A549 (cell line): ENCODE results near the gene PEPD. TPM values are rescaled to one million over a fixed set of nuclear protein-coding genes. Genes with fewer than 3 reads are reported as not detected.

Experiments used
- ATAC-seq, 2 experiments: fragments of 200-7000 bp in 1 of 2; fragments of >200 bp in 1 of 2; cut with Nextera tagmentation in 1 of 2; cut with Tn5 transposase in 1 of 2; 3 replicates each; pipeline versions ENCODE4 v1.8.0 to v1.9.1; 2018 to 2020; ENCODE audit warnings: mild to moderate bottlenecking in 1 of 2, moderate library complexity in 1 of 2
- CTCF ChIA-PET: fragments of 300-600 bp; sonication (Branson Sonifier 250); formaldehyde crosslinking; extraction: SDS; loops from one replicate; lab custom pipeline; 2021; ENCODE audit warnings: antibody characterized with exemption, inconsistent platforms; lab: Yijun Ruan, JAX
- POLR2A ChIA-PET: fragments of 350-600 bp; formaldehyde crosslinking; extraction: SDS; loops from one replicate; lab custom pipeline; 2021; ENCODE audit warnings: antibody characterized with exemption, inconsistent platforms; lab: Yijun Ruan, JAX
- DNase-seq, 2 experiments: peaks; one replicate each; pipeline versions ENCODE4 v3.0.0 to v3.0.0-alpha.2; 2011 to 2016; ENCODE audit warnings: low read depth in 1 of 2, low spot score in 1 of 2
- FAIRE-seq: peaks from 2 replicates; lab custom pipeline; 2011; peaks lifted over from hg19 to GRCh38; lab: Jason Lieb, UNC
- H3K27ac ChIP-seq, 2 experiments: fragments of >200 bp; sonication (Bioruptor Twin); formaldehyde crosslinking; 3 replicates each; pipeline ENCODE4 v1.5.1; 2016 to 2017
- H3K4me1 ChIP-seq: fragments of >200 bp; sonication (Bioruptor Twin); formaldehyde crosslinking; 3 replicates; pipeline ENCODE4 v1.6.1; 2016
- H3K4me2 ChIP-seq: fragments of >200 bp; sonication (Bioruptor Twin); formaldehyde crosslinking; 3 replicates; pipeline ENCODE4 v1.6.1; 2016
- H3K4me3 ChIP-seq: fragments of >200 bp; sonication (Bioruptor Twin); formaldehyde crosslinking; 3 replicates; pipeline ENCODE4 v1.5.1; 2016
- H3K9me3 ChIP-seq: fragments of >200 bp; sonication (Bioruptor Twin); formaldehyde crosslinking; 3 replicates; pipeline ENCODE4 v1.6.1; 2016
- BHLHE40 ChIP-seq: IDR thresholded peaks from 2 replicates; pipeline ENCODE4 v1.6.1; 2012; ENCODE audit warnings: low read depth, low read length, inconsistent platforms
- CTCF ChIP-seq: fragments of >200 bp; sonication (Bioruptor Twin); formaldehyde crosslinking; IDR thresholded peaks from 3 replicates; pipeline ENCODE4 v1.5.1; 2016
- ESRRA ChIP-seq: fragments of 150-350 bp; IDR thresholded peaks from 2 replicates; pipeline ENCODE4 v1.6.1; 2014; ENCODE audit warnings: mild to moderate bottlenecking, low read length, borderline replicate concordance
- HDAC2 ChIP-seq: fragments of 200-600 bp; sonication (generic); IDR thresholded peaks from 2 replicates; pipeline ENCODE4 v1.6.1; 2016
- HOXA7 ChIP-seq: fragments of 250-450 bp; sonication (Bioruptor Pico); IDR thresholded peaks from 2 replicates; pipeline ENCODE4 v1.5.0; 2020; ENCODE audit warnings: mild to moderate bottlenecking, moderate library complexity
- JUNB ChIP-seq: fragments of >200 bp; sonication (Bioruptor Twin); formaldehyde crosslinking; IDR thresholded peaks from 2 replicates; pipeline ENCODE4 v1.6.1; 2016
- KDM1A ChIP-seq: fragments of 200-600 bp; sonication (generic); IDR thresholded peaks from 2 replicates; pipeline ENCODE4 v1.6.1; 2016; ENCODE audit warnings: low read depth, mild to moderate bottlenecking
- MAFK ChIP-seq: fragments of 450-650 bp; IDR thresholded peaks from 2 replicates; pipeline ENCODE4 v1.6.1; 2014; ENCODE audit not compliant: partially characterized antibody
- MAZ ChIP-seq: fragments of 150-350 bp; IDR thresholded peaks from 2 replicates; pipeline ENCODE4 v1.6.1; 2014; ENCODE audit warnings: antibody characterized with exemption, low read depth, low read length, borderline replicate concordance
- NPAS2 ChIP-seq: fragments of 250-450 bp; sonication (Bioruptor Pico); IDR thresholded peaks from 2 replicates; pipeline ENCODE4 v1.8.0; 2022; ENCODE audit warnings: mild to moderate bottlenecking, moderate library complexity, borderline replicate concordance
- NR3C1 ChIP-seq: fragments of >200 bp; sonication (Bioruptor Twin); formaldehyde crosslinking; IDR thresholded peaks from 3 replicates; pipeline ENCODE4 v1.6.1; 2017
- RAD21 ChIP-seq, 2 experiments: fragments of >200 bp in 1 of 2; sonication (Bioruptor Twin) in 1 of 2; formaldehyde crosslinking in 1 of 2; IDR thresholded peaks in 1 of 2; conservative IDR thresholded peaks in 1 of 2; 2 replicates in 1 of 2; 3 replicates in 1 of 2; pipeline ENCODE4 v1.6.1; 2012 to 2018; ENCODE audit warnings: inconsistent platforms in 1 of 2
- RFX5 ChIP-seq: fragments of 450-650 bp; IDR thresholded peaks from 2 replicates; pipeline ENCODE4 v1.7.1; 2014; ENCODE audit warnings: antibody characterized with exemption, mild to moderate bottlenecking, moderate library complexity
- ZC3H11A ChIP-seq: fragments of 450-650 bp; IDR thresholded peaks from 2 replicates; pipeline ENCODE4 v1.6.1; 2014; ENCODE audit warnings: antibody characterized with exemption, mild to moderate bottlenecking
- ZNF302 ChIP-seq: fragments of 250-450 bp; sonication (Bioruptor Pico); IDR thresholded peaks from 2 replicates; pipeline ENCODE4 v1.9.0; 2021; ENCODE audit warnings: inconsistent platforms, mild to moderate bottlenecking, moderate library complexity
- WGBS: methylation state at CpG from one replicate; pipeline ENCODE4 v1.1.6; 2017; ENCODE audit errors: missing lambda C conversion rate; 5-methylcytosine and 5-hydroxymethylcytosine counted together
- polyA plus RNA-seq, 4 experiments: library from polyadenylated mRNA; depleted of rRNA in 3 of 4; stranded (reverse); fragments of >200 nt; fragmentation: RNase III in 1 of 4; extraction: RNeasy Plus Mini Kit Qiagen cat#74134 plus additional on column Dnase treatment in 1 of 4; gene quantifications; 2 replicates in 3 of 4; 3 replicates in 1 of 4; pipeline ENCODE4 v1.2.3, GENCODE V29; 2011 to 2017
- TF ChIP-seq, protein P1 (sequence below): IDR thresholded peaks from 2 replicates; pipeline ENCODE4 v1.6.1; 2012
- TF ChIP-seq, protein P2 (sequence below): fragments of >200 bp; sonication (Bioruptor Twin); formaldehyde crosslinking; IDR thresholded peaks from 3 replicates; pipeline ENCODE4 v1.6.1; 2016
- TF ChIP-seq, protein P3 (sequence below): fragments of 150-350 bp; IDR thresholded peaks from 2 replicates; pipeline ENCODE4 v1.6.1; 2014; ENCODE audit warnings: low read depth, mild to moderate bottlenecking, low read length

PEPD gene
- polyA plus RNA-seq, 2 of the 4 experiments (the other 2 are of a cell fraction) = 85.5 to 100 TPM

GRCh38 chr19:33477781-33478180, 43.8 kb downstream of the PEPD start:
- H3K27ac ChIP-seq = no peak overlapping the region
- ChIA-PET POLR2A (no interaction called here), CTCF (interaction anchor here (0.6 to 3.1 kb wide), 5 partner anchors 10 to 738 kb away, joined by 3 to 7 read pairs (median 4); no protein-coding TSS in a partner anchor)
- TF ChIP-seq MAFK (no peak), MAZ (no peak), RAD21 (conservative IDR thresholded peaks at IDR 0.05 in 1 of 2, IDR thresholded peaks at IDR 0.05 in 1 of 2) (no peak), ZC3H11A (no peak), RFX5 (no peak), KDM1A (no peak), CTCF (no peak), ESRRA (no peak), HOXA7 (no peak), BHLHE40 (no peak), ZNF302 (no peak), JUNB (no peak), NPAS2 (CRISPR knock-in tag) (no peak), NR3C1 (no peak), HDAC2 (no peak)
- TF ChIP-seq, protein P1, sequence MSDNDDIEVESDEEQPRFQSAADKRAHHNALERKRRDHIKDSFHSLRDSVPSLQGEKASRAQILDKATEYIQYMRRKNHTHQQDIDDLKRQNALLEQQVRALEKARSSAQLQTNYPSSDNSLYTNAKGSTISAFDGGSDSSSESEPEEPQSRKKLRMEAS = no peak
- TF ChIP-seq, protein P2, sequence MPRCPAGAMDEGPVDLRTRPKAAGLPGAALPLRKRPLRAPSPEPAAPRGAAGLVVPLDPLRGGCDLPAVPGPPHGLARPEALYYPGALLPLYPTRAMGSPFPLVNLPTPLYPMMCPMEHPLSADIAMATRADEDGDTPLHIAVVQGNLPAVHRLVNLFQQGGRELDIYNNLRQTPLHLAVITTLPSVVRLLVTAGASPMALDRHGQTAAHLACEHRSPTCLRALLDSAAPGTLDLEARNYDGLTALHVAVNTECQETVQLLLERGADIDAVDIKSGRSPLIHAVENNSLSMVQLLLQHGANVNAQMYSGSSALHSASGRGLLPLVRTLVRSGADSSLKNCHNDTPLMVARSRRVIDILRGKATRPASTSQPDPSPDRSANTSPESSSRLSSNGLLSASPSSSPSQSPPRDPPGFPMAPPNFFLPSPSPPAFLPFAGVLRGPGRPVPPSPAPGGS = no peak
- TF ChIP-seq, protein P3, sequence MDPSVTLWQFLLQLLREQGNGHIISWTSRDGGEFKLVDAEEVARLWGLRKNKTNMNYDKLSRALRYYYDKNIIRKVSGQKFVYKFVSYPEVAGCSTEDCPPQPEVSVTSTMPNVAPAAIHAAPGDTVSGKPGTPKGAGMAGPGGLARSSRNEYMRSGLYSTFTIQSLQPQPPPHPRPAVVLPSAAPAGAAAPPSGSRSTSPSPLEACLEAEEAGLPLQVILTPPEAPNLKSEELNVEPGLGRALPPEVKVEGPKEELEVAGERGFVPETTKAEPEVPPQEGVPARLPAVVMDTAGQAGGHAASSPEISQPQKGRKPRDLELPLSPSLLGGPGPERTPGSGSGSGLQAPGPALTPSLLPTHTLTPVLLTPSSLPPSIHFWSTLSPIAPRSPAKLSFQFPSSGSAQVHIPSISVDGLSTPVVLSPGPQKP = no peak
- 0 out of 3 replicates have a peak, but pooled peaks cover 5% of the 10 kb centered on the region for H3K9me3 ChIP-seq
- 81% methylated on average over 10 of the region's 10 CpGs for WGBS
- H3K4me3 ChIP-seq = no peak overlapping the region
- H3K4me2 ChIP-seq = no peak overlapping the region
- H3K4me1 ChIP-seq = 0 out of 3 replicates have a peak, but pooled peaks cover 5% of the 10 kb centered on the region
- FAIRE-seq (peak; percentile 92), ATAC-seq (no peak), DNase-seq (no peak)

GRCh38 chr19:33476151-33476707, 45.4 kb downstream of the PEPD start:
- Histone ChIP-seq H3K4me1 (0 out of 3 replicates have a peak, but pooled peaks cover 6% of the 10 kb centered on the region), H3K9me3 (0 out of 3 replicates have a peak, but pooled peaks cover 5% of the 10 kb centered on the region), H3K27ac (no peak overlapping the region), H3K4me2 (no peak overlapping the region), H3K4me3 (no peak overlapping the region)
- ChIA-PET CTCF (interaction anchor here (0.9 to 2.3 kb wide), 5 partner anchors 11 to 620 kb away, joined by 3 to 6 read pairs (median 3); no protein-coding TSS in a partner anchor), POLR2A (no interaction called here)
- FAIRE-seq (no peak), ATAC-seq (peak in 1 of 2 experiments; percentile 5; a peak in 1 of 6 replicates), DNase-seq (no peak)
- TF ChIP-seq ZC3H11A = no peak
- WGBS = 91% methylated on average over 11 of the region's 11 CpGs
